NB4 (cell line): ENCODE data around the gene TMEM109.
A peak's percentile ranks its signal among the peaks of the same experiment; 100 is the strongest.

Source experiments
- DNase-seq: peaks from one replicate; pipeline ENCODE4 v3.0.0; 2010; ENCODE audit warnings: low read depth
- H3K4me3 ChIP-seq: one replicate; pipeline ENCODE4 v1.5.1; 2011; ENCODE audit warnings: mild to moderate bottlenecking, low read depth, low read length, moderate library complexity
- MYC ChIP-seq: IDR thresholded peaks from 2 replicates; pipeline ENCODE4 v1.6.1; 2011; ENCODE audit warnings: low read depth, low read length
- POLR2A ChIP-seq: IDR thresholded peaks from 2 replicates; pipeline ENCODE4 v1.6.1; 2011; ENCODE audit warnings: mild to moderate bottlenecking; ENCODE audit not compliant: insufficient read length; ENCODE audit errors: extremely low read depth
- TF ChIP-seq, protein P1 (sequence below): IDR thresholded peaks from one replicate; pipeline ENCODE4 v1.5.1; 2012; ENCODE audit warnings: low read depth, low read length
- TF ChIP-seq, protein P2 (sequence below): IDR thresholded peaks from 2 replicates; pipeline ENCODE4 v1.6.1; 2011; ENCODE audit warnings: low read depth, low read length

TMEM109 gene, protein sequence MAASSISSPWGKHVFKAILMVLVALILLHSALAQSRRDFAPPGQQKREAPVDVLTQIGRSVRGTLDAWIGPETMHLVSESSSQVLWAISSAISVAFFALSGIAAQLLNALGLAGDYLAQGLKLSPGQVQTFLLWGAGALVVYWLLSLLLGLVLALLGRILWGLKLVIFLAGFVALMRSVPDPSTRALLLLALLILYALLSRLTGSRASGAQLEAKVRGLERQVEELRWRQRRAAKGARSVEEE

GRCh38 chr11:60913793-60914632 lies at the start of gene TMEM109:
Gene TMEM109 (plus strand): TSS chr11:60914158. CDS start chr11:60919694, 5,536 bp downstream.
- TF ChIP-seq, protein P1, sequence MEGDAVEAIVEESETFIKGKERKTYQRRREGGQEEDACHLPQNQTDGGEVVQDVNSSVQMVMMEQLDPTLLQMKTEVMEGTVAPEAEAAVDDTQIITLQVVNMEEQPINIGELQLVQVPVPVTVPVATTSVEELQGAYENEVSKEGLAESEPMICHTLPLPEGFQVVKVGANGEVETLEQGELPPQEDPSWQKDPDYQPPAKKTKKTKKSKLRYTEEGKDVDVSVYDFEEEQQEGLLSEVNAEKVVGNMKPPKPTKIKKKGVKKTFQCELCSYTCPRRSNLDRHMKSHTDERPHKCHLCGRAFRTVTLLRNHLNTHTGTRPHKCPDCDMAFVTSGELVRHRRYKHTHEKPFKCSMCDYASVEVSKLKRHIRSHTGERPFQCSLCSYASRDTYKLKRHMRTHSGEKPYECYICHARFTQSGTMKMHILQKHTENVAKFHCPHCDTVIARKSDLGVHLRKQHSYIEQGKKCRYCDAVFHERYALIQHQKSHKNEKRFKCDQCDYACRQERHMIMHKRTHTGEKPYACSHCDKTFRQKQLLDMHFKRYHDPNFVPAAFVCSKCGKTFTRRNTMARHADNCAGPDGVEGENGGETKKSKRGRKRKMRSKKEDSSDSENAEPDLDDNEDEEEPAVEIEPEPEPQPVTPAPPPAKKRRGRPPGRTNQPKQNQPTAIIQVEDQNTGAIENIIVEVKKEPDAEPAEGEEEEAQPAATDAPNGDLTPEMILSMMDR, result no peak
- TF ChIP-seq MYC (peak; percentile 66), POLR2A (peak; percentile 56)
- TF ChIP-seq, protein P2, sequence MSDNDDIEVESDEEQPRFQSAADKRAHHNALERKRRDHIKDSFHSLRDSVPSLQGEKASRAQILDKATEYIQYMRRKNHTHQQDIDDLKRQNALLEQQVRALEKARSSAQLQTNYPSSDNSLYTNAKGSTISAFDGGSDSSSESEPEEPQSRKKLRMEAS, result peak; percentile 93
- peak within 1 kb of the TSS; percentile 89 for H3K4me3 ChIP-seq
- peak; percentile 92 for DNase-seq

- DNase-seq, result no peak
- TF ChIP-seq, protein P2, result no peak
- TF ChIP-seq, protein P1, result no peak
- TF ChIP-seq MYC (no peak), POLR2A (no peak)
These were observed 49.0 kb upstream of the TMEM109 start for GRCh38 chr11:60864856-60865513.

GRCh38 chr11:60866911-60867870 lies 46.8 kb upstream of the TMEM109 start, which contains the start of gene ZP1:
Gene ZP1 (plus strand): TSS chr11:60867542. CDS start chr11:60867562, 20 bp downstream.
- no peak within 1 kb of the TSS for H3K4me3 ChIP-seq
- no peak for DNase-seq
- TF ChIP-seq, protein P2, result no peak
- TF ChIP-seq MYC (no peak), POLR2A (no peak)
- TF ChIP-seq, protein P1, result no peak

More at GRCh38 chr11:60864856-60865513, 49.0 kb upstream of the TMEM109 start:
- H3K4me3 ChIP-seq, result no peak overlapping the region

GRCh38 chr11:60867871-60868681 lies 45.9 kb upstream of the TMEM109 start:
- TF ChIP-seq MYC (no peak), POLR2A (no peak)
- TF ChIP-seq, protein P1, result no peak
- TF ChIP-seq, protein P2, result no peak
- no peak for DNase-seq
- H3K4me3 ChIP-seq, result no peak overlapping the region
